Inferior parietal cortex (tissue), 1 donor: ENCODE results near the gene GJC1.

Source experiments
- DNase-seq: peaks from one replicate; pipeline ENCODE4 v3.0.0-alpha.2; 2016; ENCODE audit errors: extremely low spot score

Gene GJC1

GRCh38 chr17:44801880-44802279 lies 28.2 kb downstream of the GJC1 start:
- no peak for DNase-seq

GRCh38 chr17:44798356-44798755 lies 31.7 kb downstream of the GJC1 start:
- no peak for DNase-seq

GRCh38 chr17:44797802-44798201 lies 32.3 kb downstream of the GJC1 start:
- no peak for DNase-seq

- no peak for DNase-seq
These were observed 33.4 kb downstream of the GJC1 start for GRCh38 chr17:44796731-44797130.

- DNase-seq: no peak
These were observed 34.2 kb downstream of the GJC1 start for GRCh38 chr17:44795928-44796327.

- DNase-seq: no peak
These were observed 34.7 kb downstream of the GJC1 start for GRCh38 chr17:44795421-44795820.

- DNase-seq: no peak
These were observed 35.2 kb downstream of the GJC1 start for GRCh38 chr17:44794851-44795413.

- DNase-seq: no peak
These were observed 35.9 kb downstream of the GJC1 start for GRCh38 chr17:44793885-44794842.

- DNase-seq: no peak
These were observed 37.8 kb downstream of the GJC1 start for GRCh38 chr17:44792276-44792675.

GRCh38 chr17:44788139-44788538 lies 41.9 kb downstream of the GJC1 start:
- no peak for DNase-seq

- DNase-seq: no peak
These were observed 42.7 kb downstream of the GJC1 start for GRCh38 chr17:44787271-44787940.

- DNase-seq: no peak
These were observed 43.5 kb downstream of the GJC1 start for GRCh38 chr17:44786551-44787081.

- DNase-seq: no peak
These were observed 44.2 kb downstream of the GJC1 start for GRCh38 chr17:44785921-44786320.

- no peak for DNase-seq
These were observed 47.7 kb downstream of the GJC1 start for GRCh38 chr17:44782326-44782850.

GRCh38 chr17:44781551-44782325 lies 48.3 kb downstream of the GJC1 start:
- no peak for DNase-seq

GRCh38 chr17:44780845-44781480 lies 49.1 kb downstream of the GJC1 start:
- DNase-seq: no peak

- no peak for DNase-seq
These were observed 49.9 kb downstream of the GJC1 start for GRCh38 chr17:44780161-44780560.

- peak; percentile 80 for DNase-seq
These were observed 50.7 kb downstream of the GJC1 start for GRCh38 chr17:44779211-44780025.

GRCh38 chr17:44778656-44779210 lies 51.4 kb downstream of the GJC1 start:
- no peak for DNase-seq
